ENCODE data around the gene ZNF407.

ZNF407 gene

GRCh38 chr18:75062297-75062886 lies 464.7 kb downstream of the ZNF407 start:
- no peak for TF ChIP-seq REST (IDR thresholded peaks at IDR 0.05; ENCODE audit: low read depth)
- TF ChIP-seq ZBTB7A (IDR thresholded peaks at IDR 0.05; ENCODE audit: low read depth) = no peak
- TF ChIP-seq TAF1 (IDR thresholded peaks at IDR 0.05; ENCODE audit: low read depth) = no peak
- no peak for TF ChIP-seq FOXM1 (IDR thresholded peaks at IDR 0.05; ENCODE audit: borderline replicate concordance, low read depth)
- no peak for TF ChIP-seq YY1 (IDR thresholded peaks at IDR 0.05; ENCODE audit: low read depth)
- TF ChIP-seq USF1 (IDR thresholded peaks at IDR 0.05) = no peak
- TF ChIP-seq EGR1 (IDR thresholded peaks at IDR 0.05) = no peak
- no peak for TF ChIP-seq TCF12 (IDR thresholded peaks at IDR 0.05; ENCODE audit: low read depth)
- TF ChIP-seq TEAD4 (IDR thresholded peaks at IDR 0.05) = no peak
- TF ChIP-seq CEBPB (IDR thresholded peaks at IDR 0.05) = no peak
- TF ChIP-seq EP300 (IDR thresholded peaks at IDR 0.05; ENCODE audit: borderline replicate concordance) = no peak

- no peak for TF ChIP-seq TCF12 (IDR thresholded peaks at IDR 0.05; ENCODE audit: low read depth)
- no peak for TF ChIP-seq TEAD4 (IDR thresholded peaks at IDR 0.05)
- TF ChIP-seq RAD21 (IDR thresholded peaks at IDR 0.05; ENCODE audit: low read depth) = no peak
- TF ChIP-seq ZBTB7A (IDR thresholded peaks at IDR 0.05; ENCODE audit: low read depth) = no peak
- TF ChIP-seq REST (IDR thresholded peaks at IDR 0.05; ENCODE audit: low read depth) = no peak
- TF ChIP-seq NFIC (IDR thresholded peaks at IDR 0.05) = no peak
- no peak for TF ChIP-seq FOXM1 (IDR thresholded peaks at IDR 0.05; ENCODE audit: borderline replicate concordance, low read depth)
- no peak for TF ChIP-seq CREB1 (IDR thresholded peaks at IDR 0.05; ENCODE audit: low read depth)
- no peak for TF ChIP-seq TAF1 (IDR thresholded peaks at IDR 0.05; ENCODE audit: low read depth)
- no peak for TF ChIP-seq EGR1 (IDR thresholded peaks at IDR 0.05)
Observed at GRCh38 chr18:75063196-75063595, 465.5 kb downstream of the ZNF407 start.

GRCh38 chr18:75063615-75064512 lies 466.2 kb downstream of the ZNF407 start:
- TF ChIP-seq FOXM1 (IDR thresholded peaks at IDR 0.05; ENCODE audit: borderline replicate concordance, low read depth) (no peak), NFIC (IDR thresholded peaks at IDR 0.05) (no peak), EGR1 (IDR thresholded peaks at IDR 0.05) (no peak), TAF1 (IDR thresholded peaks at IDR 0.05; ENCODE audit: low read depth) (no peak)

- TF ChIP-seq TCF12 (IDR thresholded peaks at IDR 0.05; ENCODE audit: low read depth) (no peak), ZBTB7A (IDR thresholded peaks at IDR 0.05; ENCODE audit: low read depth) (no peak), MAX (IDR thresholded peaks at IDR 0.05) (no peak), CREB1 (IDR thresholded peaks at IDR 0.05; ENCODE audit: low read depth) (no peak), TAF1 (IDR thresholded peaks at IDR 0.05; ENCODE audit: low read depth) (no peak), NFIC (IDR thresholded peaks at IDR 0.05) (no peak), EGR1 (IDR thresholded peaks at IDR 0.05) (no peak), CEBPB (IDR thresholded peaks at IDR 0.05) (no peak), TEAD4 (IDR thresholded peaks at IDR 0.05) (no peak), REST (IDR thresholded peaks at IDR 0.05; ENCODE audit: low read depth) (no peak), EP300 (IDR thresholded peaks at IDR 0.05; ENCODE audit: borderline replicate concordance) (no peak), FOXM1 (IDR thresholded peaks at IDR 0.05; ENCODE audit: borderline replicate concordance, low read depth) (no peak), USF1 (IDR thresholded peaks at IDR 0.05) (no peak), YY1 (IDR thresholded peaks at IDR 0.05; ENCODE audit: low read depth) (no peak), RAD21 (IDR thresholded peaks at IDR 0.05; ENCODE audit: low read depth) (no peak)
Observed at GRCh38 chr18:75064513-75064905, 466.8 kb downstream of the ZNF407 start.

Data from Ishikawa (cell line).